T-helper 1 cell (primary cell): ENCODE data around the gene CACNB4.
"Not testable (repeated sequence)": the region's sequence is repeated elsewhere in the genome, so short reads cannot be mapped to it uniquely, and the experiment has no call there.

Source experiments
- DNase-seq, 5 donors: peaks; one replicate each; pipeline ENCODE4 v3.0.0-alpha.2; 2012 to 2020

The CACNB4 gene

DNA sequence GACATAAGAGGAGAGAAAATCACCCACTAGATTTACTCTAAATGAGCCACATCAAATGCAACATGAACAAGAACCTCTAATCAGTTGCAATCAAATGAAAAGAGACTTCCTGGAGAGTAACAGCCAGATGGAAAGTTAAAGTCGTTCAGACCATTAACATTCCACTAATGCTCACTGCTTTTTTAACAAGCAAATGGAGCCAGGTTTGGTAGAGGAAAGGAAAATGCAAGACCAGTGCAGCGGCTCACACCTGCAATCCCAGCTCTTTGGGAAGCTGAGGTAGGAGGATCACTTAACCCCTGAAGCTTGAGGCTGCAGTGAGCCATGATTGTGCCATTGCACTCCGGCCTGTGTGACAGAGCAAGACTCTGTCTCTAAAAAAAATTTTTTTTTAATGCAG is 48.5 kb downstream of the CACNB4 start:
- no peak for DNase-seq

DNA sequence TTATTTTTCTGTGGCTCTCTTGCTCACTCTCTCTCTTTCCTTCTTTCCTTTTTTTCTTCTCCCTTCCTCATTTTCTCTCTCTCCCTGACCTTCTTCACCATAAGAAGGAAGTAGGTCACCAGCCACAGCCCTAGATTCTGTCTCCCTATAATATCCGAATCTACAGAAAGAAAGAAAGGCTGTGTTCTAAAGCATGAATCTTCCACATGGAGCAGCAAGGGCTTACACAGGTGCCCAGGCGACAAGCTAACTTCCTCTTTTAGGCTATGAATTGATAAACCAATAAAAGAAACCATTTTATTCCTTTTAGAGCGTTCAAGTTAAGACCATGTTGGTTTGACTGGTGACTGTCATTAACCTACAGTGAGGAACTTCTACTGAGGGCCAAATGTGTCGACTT is 49.3 kb downstream of the CACNB4 start:
- DNase-seq = no peak

DNA sequence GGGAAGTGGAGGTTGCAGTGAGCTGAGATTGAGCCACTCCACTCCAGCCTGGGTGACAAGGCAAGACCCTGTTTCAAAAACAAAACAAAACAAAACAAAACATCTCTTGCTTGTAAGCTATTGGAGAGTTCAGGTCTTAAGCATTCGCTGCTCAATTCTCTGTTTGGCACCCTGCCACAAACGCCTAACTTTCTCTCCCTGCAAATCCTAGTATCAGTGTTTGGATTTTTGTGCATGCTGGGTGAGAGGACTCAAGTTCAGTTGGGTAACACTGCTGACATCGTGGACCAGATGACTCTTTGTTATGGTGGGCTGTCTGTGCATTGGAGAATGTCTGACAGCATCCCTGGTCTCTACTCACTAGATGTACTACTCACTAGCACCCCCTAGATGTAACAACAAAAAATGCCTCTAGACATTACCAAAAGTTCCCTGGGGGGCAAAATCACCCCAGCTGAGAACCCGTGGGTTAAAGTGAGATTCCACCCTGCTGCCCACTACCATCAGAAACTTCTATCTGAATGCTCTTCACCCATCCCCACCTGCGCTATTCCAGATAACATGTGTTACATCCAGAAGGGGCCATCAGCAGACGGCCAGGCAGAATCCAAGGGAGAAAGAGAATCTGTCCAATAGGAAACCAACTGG is 50.9 kb downstream of the CACNB4 start:
- no peak for DNase-seq

DNA sequence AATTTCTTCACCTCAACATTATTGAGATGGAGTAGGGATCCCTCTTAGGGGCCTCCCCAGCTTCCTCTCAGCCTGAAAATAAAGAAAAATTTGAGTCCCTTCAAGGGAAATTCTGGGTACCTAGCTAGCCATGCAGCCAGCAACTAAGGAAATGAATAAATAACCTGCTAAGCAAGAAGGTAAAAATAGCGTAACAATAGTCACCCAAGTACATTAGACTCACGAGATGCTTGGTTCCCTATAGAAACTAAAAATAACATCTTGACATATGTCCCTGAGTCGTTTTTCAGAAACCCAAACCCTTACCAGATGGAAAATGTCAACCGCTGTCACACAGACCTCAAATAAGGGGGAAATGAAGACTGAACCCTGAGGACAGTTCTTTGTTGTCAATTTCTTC is 51.9 kb downstream of the CACNB4 start:
- no peak for DNase-seq

DNA sequence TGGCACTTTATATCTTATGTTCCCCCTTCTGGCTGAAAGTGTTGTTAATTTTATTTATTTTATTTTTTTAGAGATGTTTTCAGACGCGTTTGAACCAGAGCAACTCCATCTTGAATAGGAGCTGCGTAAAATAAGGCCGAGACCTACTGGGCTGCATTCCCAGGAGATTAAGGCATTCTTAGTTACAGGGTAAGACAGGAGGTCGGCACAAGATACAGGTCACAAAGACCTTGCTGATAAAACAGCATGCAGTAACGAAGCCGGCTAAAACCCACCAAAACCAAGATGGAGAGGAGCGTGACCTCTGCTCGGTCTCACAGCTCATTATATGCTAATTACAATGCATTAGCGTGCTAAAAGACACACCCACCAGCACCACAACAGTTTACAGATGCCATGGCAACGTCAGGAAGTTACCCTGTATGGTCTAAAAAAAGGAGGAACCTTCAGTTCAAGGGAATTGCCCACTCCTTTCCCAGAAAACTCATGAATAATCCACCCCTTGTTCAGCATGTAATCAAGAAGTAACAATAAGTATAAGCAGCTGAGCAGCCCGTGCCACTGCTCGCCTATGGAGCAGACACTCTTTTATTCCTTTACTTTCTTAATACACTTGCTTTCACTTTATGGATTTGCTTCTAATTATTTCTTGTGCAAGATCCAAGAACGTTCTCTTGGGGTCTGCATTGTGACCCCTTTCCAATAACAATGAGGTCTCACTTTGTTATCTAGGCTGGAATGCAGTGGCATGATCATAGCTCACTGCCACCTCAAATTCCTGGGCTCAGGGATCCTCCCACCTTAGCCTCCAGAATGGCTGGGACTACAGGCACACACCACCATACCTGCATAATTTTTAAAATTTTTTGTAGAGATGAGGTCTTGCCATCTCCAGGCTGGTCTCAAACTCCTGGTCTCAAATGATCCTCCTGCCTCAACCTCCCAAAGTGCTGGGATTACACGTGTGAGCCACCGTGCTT is 55.9 kb downstream of the CACNB4 start:
- no peak for DNase-seq

DNA sequence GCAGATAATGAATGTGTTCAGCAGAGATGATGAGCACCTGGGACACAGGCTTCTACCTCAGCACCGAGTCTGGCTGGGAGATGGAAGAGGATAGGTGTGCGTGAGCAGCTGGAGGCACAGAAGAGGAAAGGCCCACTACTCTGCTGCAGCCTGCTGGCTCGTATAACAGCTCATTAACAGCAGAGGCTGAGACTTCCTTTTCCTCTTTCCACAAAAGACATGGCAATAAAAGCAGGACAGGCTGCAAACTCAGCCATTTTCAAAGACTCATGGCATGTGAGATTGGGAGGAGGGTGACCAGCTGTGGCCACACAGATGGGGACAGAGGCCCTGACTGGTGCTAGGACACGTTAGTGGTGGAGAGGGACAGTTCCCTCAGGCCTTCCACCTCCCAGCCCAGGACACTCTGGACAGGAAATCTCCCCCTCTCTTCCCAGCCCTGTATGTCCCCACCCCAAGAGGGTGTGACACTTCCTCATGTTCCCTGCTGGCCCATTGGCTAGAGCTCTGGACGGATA is 60.3 kb downstream of the CACNB4 start:
- DNase-seq = no peak

DNA sequence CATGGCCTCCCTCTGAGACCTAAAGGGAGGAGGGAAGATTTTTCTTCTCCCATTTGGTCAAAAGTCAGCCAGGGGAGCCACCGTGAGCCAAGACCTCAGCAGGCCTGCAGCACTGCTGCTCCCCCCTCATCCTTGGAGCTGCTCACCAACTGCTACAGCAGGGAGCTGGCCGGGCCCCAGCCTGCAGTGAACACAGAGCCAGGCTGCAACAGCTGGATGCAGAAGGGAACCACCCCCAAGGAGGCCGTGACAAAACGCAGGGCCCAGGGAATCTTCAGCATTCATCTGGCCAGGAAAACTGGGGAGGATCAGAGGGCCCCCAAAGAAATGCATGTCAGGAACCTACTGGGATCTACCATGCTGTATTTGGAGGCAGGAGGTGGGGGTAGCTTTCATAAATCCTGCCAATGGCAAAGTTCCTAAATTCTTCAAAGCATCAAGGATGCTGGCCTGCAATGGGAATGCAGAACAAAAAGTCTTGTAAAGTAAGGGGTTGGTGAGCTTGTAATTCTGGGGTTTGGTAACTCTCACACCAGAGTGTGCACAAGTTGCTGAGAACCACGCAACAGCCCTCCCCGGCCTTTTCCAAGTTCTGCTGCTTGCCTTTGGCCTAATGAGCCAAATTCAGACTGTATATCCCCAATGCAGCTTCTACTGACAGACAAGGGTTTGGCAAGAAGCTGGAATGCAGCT is 61.0 kb downstream of the CACNB4 start:
- no peak for DNase-seq

DNA sequence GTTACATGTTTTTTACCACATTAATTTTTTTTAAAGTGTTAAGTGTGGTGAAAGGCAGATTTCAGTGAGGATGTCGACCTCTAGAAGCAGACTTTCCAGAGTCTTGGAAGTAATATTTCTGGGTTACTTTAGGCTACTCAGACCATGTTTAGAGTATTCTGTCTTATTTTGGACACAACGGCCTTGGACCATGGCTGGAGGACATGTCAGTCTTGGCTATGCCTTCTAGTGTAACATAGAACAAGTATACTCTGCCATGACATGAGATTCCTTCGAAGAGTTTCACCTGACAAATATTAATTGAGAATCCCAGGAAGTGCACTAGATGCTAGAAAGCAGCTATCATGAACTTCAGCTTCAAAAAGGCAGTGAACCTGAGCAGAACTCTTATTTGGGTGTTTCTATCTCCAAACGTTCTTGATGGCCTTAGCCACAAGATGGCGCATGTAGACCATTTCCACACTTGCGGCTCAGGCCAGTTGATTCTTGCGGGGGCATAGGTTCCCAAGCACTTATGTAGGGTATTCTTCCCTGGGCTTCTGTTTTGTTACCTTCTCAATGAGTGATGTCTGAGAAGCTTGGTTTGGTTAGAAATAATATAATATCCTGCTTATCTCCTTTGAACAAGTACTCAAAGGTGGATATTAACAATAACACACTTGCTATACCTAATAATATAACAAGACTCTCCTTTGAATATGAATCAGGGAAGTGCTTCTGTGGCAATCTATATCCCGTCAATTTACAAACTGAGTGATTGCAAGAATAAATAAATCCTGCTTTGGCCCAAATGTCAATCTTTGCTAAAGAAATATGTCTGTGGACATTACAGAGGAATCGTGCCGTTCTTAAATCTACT is 62.0 kb downstream of the CACNB4 start:
- DNase-seq = peak in 3 of 5 donors; percentile 8 to 44 (median 36)

DNA sequence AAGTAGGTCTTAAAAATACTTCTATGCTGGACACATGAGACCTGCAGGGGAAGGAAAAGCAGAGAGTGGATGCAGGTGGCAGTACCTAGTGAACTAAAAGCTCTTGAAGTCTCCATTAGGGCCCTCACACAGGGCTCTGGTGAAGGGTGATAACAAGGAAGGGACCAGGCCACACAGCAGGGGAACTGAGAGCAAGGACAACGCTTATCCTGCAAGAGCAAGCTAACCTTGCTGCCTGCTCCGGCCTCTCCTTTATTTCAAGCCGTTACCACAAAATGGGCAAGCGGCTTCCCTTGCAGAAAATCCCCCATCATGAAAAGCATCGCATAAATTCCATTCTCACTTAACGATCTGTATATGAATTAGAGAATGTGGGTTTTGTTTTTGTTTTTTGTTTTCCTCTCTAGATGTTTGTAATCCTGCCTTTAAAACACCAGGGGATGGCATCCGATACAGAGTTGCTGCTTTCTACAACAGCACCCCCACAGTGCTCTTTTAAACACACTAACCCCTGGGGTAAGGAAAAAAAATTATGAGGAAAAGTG is 64.5 kb downstream of the CACNB4 start:
- no peak for DNase-seq

DNA sequence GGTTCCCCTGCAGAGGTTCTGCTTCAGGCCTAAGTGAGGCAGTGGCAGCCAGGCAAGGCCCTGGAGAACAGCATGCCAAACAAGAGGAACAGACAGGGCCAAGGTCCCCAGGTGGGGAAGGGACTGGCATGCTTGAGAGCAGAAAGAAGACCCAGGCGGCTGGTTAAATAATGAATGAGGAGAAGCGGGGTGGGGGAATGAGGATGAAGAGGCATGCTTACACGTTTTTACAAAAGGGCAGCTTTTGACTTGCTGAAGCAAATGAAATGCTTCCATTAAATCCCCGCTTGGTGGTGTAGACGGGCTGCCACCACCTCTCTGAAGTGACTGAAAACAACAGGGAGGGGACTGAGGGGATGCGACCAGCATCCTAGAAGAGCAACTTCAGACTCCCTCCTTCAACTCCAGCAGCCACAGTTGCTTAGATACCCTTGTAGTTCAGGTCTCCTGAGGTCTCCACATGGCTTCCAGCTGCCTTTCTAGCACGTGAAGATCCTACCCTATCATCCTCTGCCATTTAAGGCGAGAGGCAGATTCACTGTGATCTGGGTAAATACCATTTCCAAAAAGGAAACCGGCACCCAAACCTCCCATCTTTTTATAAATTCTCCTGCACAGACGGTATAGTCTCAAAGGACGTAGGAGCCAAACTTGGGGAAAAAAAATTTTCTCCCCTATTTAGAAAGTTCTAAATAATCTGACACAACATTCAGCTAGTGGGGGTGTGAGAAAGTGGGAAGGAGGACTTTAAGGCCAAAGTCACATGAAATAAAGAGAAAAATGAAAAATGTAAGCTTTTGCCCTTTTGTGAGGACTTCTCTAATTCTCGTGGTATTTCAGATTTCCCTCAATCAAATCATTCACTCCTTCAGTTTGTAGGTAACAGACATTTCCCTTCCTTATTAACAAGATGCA is 65.6 kb downstream of the CACNB4 start:
- DNase-seq = no peak

DNA sequence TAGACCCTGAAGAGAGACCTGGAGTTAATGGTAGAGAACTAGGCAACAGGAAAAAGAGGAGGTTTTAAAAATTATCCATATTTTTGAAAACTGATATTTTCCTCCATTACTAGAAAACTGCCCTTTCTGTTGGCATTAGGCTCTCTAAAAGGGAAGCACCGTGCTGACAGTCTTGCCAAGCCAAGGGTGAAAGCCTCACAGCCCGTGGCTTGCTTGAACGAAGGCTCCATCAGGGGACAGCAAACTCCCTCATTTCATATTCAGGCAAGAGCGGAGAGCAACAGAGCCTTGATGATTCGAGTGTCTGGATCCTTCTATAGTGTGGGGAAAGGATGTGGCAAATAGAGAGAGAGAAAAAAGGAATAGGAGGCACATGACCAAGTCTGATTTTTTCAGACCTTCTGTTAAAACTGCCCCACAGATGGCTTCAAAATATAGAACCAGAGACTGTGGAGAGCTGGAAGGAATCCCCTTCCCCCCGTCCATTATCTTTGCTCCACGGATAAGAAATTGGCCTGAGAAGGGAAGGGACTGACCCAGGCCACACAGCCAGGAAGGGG is 67.0 kb downstream of the CACNB4 start:
- no peak for DNase-seq

DNA sequence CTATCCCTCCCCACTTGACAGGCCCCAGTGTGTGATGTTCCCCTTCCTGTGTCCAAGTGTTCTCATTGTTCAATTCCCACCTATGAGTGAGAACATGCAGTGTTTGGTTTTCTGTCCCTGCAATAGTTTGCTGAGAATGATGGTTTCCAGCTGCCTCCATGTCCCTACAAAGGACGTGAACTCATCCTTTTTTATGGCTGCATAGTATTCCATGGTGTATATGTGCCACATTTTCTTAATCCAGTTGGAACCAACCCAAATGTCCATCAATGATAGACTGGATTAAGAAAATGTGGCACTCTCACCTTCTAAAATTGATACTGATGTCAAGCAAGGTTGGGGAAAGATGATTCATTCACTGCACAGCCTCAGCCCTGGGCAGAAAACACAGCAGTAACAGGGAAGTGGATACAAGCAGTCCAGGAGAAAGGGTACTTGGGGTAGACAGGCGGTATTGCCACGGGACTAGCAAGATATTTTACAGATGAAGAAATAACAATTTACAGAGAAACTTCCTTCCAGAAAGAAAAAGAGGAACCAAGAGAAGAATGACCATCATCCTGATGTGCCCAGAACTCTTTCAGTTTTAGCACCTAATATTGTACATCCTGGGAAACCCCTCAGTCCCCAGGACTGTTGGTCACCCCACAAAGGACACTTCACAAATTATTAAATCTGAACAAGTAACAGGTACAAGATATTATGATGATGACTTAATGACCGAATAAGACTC is 68.1 kb downstream of the CACNB4 start:
- DNase-seq = not testable (repeated sequence)

DNA sequence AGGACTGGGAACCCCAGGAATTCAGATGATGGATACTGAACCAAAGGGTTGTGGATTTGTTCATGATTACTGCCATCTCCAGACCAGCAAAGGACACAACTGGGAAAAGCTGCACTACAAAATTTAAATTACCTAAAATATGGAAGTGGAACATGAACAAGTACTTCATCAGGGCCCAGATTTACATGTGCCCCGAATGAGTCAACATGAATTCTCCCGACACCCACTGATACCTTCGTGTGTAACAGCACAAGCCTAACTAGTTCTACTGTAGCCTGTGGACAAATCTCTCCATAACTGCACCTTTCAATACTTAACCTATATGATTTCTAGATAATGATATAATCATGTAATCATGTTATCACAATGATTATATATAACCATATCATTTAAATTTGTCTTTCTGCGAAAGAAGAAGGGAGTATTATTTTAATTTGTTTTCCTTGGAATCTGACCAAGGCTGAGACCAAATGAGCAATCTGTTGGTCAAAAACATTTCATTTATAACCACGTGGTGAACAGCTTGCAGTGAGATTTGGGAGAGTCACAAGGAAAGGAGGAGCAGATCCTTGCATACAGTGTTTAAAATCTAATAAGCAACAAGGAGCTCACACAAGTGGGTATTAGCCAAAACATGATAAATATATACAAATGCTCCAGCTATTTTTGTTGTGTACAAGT is 70.5 kb downstream of the CACNB4 start:
- DNase-seq = no peak

DNA sequence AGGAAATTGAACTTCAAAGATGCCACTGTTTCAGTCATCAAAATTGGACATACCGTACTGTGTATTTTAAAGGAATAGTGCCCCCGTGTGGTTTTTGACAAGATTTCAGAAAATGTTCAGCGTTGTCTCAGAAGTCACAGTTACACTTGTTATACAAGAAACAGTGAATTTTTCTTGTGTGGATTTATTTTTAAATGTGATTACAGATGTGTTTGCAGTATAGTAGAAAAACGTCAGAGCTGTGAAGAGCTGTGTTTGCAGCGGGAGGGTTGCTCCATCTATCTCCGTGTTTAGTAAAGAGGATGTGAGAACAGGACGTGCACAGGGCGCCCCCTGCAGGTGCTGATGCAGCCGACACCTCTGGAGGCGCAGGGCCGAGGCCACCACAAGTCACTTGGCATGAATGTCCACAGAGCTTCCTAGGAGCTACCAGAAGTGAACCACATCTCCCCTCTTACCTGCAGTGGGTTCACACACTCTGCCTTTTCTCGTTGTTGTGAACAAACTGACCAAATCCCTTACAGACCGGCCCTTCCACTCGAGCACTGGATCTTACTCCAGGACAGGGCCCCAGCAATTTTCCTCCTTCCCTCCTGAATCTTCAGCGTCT is 73.1 kb downstream of the CACNB4 start:
- peak; percentile 45 to 82 (median 60) for DNase-seq

DNA sequence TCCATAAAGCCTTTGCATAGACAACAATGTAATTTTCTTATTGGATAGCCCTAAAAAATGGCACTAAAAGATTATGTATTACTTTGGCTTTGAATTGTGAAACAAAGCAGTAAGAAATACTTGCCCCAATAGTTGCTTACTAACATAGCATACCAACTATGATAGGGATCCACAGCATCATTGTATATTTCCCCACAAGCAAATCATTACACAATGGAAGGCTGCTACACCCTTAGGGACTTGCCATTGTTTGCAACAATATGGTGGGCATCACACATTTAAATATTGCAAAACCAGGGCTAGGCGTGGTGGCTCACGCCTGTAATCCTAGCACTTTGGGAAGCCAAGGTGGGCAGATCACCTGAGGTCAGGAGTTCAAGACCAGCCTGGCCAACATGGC is 74.4 kb downstream of the CACNB4 start:
- DNase-seq = no peak

DNA sequence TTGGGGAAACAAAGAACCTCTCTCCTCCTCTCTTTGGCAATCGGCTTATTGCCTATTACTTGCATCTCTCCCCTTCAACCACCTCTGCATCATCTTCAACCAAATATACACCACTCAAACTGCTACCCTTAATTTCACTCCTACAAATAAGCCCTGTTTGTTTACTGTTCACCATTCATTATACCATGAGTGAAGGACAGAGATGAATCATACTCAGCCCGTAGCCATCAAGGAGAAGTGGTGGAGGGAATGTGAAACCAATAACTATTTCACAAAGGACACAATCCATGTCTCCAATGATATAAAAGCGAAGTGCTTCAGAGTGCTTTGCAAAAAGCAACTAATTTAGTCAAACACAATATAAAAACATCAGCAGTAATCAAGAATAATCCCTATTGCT is 76.8 kb downstream of the CACNB4 start:
- DNase-seq = no peak

DNA sequence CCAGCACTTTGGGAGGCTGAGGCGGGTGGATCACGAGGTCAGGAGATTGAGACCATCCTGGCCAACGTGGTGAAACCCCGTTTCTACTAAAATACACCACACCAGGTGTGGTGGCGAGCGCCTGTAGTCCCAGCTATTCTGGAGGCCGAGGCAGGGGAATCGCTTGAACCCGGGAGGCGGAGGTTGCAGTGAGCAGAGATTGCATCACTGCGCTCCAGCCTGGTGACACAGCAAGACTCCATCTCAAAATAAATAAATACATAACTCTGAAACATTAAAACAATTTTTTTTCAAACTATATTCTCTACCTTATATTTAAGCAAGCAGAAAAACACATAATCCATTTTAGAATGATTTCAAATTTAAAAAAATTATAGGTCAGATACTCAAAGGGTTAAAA is 77.8 kb downstream of the CACNB4 start:
- not testable (repeated sequence) for DNase-seq

DNA sequence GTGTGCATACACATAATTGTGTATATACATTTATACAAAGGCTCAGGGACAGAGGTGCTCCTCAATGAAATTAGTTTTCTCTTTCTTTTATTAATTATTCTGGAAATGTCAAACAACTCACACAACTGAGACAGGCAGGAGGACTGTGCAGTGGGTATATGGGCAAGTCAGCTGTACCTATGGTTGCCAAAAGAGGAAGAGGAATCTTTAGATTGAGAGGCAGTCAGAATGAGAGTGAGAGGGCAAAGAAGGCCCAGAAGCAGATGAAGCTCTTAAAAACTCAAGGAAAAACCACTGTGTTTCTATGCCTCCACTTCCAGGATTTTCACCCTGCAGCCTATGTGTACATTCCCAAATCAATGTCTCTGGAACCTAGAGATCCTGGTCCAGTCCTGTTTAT is 79.1 kb downstream of the CACNB4 start:
- DNase-seq = no peak
